Thoracic aorta (tissue), 2 donors: ENCODE data around the gene MED9. TPM values are rescaled to one million over a fixed set of nuclear protein-coding genes. Genes with fewer than 3 reads are reported as not detected.

Experiments used
- ATAC-seq: fragments of 150-250 bp; one replicate; pipeline ENCODE4 v1.8.0; 2017; ENCODE audit warnings: low read depth; ENCODE audit not compliant: insufficient number of reproducible peaks, low FRiP score
- DNase-seq: peaks from one replicate; pipeline ENCODE4 v3.0.0-alpha.2; 2020; ENCODE audit warnings: low spot score
- H3K27ac ChIP-seq, 2 donors: fragments of 200-600 bp; sonication (generic); 1 replicate in 1 of 2; 2 replicates in 1 of 2; pipeline ENCODE4 v1.5.1; 2016; ENCODE audit warnings: mild to moderate bottlenecking in 2 of 2, moderate library complexity in 2 of 2
- H3K27me3 ChIP-seq: fragments of 200-600 bp; sonication (generic); replicated peaks from 2 replicates; pipeline ENCODE4 v1.6.0; 2016; ENCODE audit warnings: mild to moderate bottlenecking; ENCODE audit not compliant: insufficient read depth
- H3K36me3 ChIP-seq: fragments of 200-600 bp; sonication (generic); one replicate; pipeline ENCODE4 v1.5.1; 2016
- H3K4me1 ChIP-seq, 2 donors: fragments of 200-600 bp; sonication (generic); 1 replicate in 1 of 2; 2 replicates in 1 of 2; pipeline versions ENCODE4 v1.5.1 to v1.6.0; 2016; ENCODE audit warnings: low read depth in 2 of 2, mild to moderate bottlenecking in 1 of 2; ENCODE audit not compliant: control insufficient read depth in 1 of 2
- H3K4me3 ChIP-seq: fragments of 200-600 bp; sonication (generic); 2 replicates; pipeline ENCODE4 v1.5.1; 2016; ENCODE audit warnings: mild to moderate bottlenecking
- H3K9me3 ChIP-seq: fragments of 200-600 bp; sonication (generic); 2 replicates; pipeline ENCODE4 v1.5.1; 2016
- total RNA-seq, 2 donors: library from RNA; depleted of rRNA; stranded (reverse); fragments of >200 nt; gene quantifications; one replicate each; pipeline versions ENCODE4 v1.1.0 to v1.2.3, GENCODE V29; 2016
- TF ChIP-seq, protein P1 (sequence below): fragments of 200-600 bp; sonication (generic); IDR thresholded peaks from one replicate; pipeline ENCODE4 v1.5.1; 2019; ENCODE audit warnings: antibody characterized with exemption

Gene MED9
- total RNA-seq, 2 donors from 2014 or later = 6.6 to 15.2 TPM

DNA sequence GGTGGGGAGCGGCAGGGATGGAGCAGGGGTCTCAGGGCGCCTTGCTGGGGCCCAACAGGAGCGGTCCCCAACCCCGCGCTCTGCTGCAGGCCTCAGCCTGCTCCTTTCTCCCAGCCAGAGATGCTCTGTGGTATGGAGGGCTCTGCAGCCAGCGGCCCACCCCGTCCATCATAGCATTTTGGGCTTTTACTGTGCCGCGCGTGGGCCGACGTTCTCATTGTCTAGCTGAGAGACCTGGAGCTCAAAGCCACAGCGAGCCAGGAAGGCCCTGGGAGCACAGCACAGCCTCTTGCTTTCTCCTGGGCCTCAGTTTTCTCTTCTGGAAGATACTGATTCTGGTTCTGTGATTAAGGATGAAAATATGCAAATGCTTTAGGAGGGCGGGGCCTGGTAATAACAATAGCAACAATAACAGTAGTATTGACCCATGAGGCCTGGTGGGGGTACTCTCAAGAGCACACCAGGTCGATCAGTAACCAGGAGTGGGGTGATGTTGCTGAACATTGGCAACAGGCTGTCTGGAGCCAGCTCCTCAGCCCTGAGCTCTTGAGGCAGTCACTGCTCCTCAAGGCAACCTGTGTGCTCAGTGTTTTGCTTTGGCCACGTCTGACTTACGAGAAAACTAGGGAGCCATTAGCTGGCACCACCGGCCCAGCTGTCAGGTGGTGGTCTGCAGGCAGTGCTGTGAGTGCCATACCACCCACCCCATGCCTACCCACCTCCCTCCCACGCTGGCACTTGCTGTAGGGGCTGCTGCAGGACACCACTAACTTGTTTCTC is 20.5 kb downstream of the MED9 start:
- no peaks in the 10 kb centered on the region for H3K36me3 ChIP-seq
- DNase-seq = no peak
- H3K4me3 ChIP-seq = peak overlapping the region; percentile 96
- TF ChIP-seq, protein P1, sequence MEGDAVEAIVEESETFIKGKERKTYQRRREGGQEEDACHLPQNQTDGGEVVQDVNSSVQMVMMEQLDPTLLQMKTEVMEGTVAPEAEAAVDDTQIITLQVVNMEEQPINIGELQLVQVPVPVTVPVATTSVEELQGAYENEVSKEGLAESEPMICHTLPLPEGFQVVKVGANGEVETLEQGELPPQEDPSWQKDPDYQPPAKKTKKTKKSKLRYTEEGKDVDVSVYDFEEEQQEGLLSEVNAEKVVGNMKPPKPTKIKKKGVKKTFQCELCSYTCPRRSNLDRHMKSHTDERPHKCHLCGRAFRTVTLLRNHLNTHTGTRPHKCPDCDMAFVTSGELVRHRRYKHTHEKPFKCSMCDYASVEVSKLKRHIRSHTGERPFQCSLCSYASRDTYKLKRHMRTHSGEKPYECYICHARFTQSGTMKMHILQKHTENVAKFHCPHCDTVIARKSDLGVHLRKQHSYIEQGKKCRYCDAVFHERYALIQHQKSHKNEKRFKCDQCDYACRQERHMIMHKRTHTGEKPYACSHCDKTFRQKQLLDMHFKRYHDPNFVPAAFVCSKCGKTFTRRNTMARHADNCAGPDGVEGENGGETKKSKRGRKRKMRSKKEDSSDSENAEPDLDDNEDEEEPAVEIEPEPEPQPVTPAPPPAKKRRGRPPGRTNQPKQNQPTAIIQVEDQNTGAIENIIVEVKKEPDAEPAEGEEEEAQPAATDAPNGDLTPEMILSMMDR = no peak
- no peaks in the 10 kb centered on the region for H3K9me3 ChIP-seq
- ATAC-seq = no peak
- H3K27ac ChIP-seq = no peak overlapping the region
- H3K4me1 ChIP-seq = peaks cover 8 to 24% of the 10 kb centered on the region in 2 donors
- H3K27me3 ChIP-seq = no peaks in the 10 kb centered on the region

DNA sequence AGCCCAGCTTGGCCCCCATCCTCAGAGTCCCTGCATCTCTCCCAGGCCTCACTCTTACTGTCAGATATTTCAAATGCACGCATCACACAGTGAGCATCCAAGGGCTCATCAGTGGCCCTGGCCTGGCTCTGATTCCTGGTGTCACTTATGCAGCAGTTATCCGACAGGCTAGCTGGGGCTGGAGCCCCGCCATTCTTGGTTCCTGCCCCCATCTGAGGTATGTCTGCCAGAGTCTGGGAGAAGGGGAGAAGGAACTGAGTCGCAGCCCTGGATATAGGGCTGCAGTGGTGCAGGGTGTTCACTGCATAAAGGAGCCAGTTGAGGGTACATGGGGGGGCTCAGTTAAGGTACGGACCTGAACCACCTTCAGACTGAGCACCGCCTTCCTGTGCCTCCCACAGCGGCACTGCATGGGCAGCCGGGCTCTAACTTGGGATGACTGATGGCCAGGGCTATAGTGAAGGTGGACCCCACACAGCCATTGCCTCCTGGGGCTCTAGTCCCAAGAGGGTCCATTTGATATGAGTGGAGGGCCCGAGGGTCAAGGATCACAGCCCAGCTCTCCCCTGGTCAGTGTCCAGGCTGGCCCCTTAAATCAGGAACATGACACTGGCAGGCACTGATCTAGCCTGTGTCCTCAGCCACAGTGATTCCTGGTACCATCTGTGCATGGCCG is 21.2 kb downstream of the MED9 start:
- no peak overlapping the region for H3K27ac ChIP-seq
- H3K4me3 ChIP-seq = no peak overlapping the region
- peaks cover 8 to 24% of the 10 kb centered on the region in 2 donors for H3K4me1 ChIP-seq
- TF ChIP-seq, protein P1 = no peak
- H3K9me3 ChIP-seq = no peaks in the 10 kb centered on the region
- no peaks in the 10 kb centered on the region for H3K36me3 ChIP-seq
- H3K27me3 ChIP-seq = no peaks in the 10 kb centered on the region
- DNase-seq (no peak), ATAC-seq (no peak)

DNA sequence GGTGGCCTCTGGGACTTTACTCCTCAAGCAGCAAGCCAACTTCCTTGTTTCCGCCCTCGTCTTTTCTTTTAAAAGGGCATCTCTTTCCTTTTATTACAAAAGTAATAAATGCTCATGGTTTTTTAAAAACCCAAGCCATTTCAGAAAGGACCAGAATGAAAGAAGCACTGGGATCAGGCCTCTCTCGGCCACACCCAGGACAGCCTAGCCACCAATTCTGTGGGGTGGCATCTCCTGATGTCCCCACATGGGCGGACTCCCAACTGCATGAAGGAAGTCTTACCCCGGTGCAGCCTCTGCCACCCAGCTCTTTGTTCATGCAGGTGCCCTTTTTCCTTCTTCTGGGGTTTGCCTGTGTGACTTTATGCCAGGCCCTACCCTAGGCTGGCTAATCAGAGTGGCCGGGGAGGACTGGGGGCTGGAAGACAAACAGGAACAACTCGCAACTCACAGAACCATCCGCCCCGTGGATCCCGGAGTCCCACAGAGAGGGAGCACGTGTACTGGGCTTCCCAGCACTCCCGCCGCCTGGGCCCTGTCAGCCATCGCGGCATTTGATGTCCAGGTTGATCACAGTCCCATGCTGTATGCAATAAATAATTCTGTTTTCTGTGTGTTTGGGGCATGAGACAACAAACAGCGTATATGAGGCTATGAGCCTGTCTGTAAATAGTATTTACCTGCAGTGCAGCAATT is 22.0 kb downstream of the MED9 start:
- Histone ChIP-seq H3K36me3 (no peaks in the 10 kb centered on the region), H3K4me1 (peaks cover 8 to 24% of the 10 kb centered on the region in 2 donors), H3K4me3 (no peak overlapping the region), H3K27me3 (no peaks in the 10 kb centered on the region), H3K27ac (no peak overlapping the region), H3K9me3 (no peaks in the 10 kb centered on the region)
- ATAC-seq (no peak), DNase-seq (no peak)
- TF ChIP-seq, protein P1 = no peak

DNA sequence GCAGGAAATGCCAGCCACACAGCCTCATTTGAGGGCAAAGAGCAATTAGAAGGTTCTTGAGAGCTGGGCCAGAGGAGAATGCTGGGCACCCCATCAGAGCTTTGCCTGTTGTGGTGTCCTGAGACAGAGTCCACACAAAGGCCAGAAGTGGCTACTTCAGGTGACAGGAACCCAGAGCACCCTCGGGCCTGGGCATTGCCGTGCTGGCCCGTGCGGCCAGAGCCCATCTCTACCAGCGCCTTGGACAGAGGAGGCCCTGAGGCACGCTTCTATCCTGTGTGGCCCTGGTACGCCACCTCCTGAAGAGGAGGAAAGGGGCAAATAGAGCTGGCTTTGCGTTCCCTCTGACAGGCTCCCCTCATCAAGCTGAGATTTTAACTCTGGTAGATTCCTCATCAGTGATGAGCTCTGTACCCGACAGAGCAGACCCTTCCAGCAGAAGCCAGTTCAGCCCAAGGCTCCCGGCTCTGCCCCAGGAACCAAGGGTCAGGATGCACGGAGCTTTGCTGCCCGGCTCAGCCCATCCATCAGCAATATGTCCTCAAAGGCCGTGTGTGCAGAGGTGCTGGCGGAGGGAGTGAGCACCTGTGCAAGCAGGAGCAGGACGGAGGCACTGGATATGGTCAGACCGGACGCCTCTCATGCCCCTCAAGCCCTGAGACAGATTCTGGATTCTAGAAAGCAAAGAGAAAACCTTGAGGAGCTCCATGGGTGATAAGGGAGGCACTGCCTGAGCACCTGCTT is 22.8 kb downstream of the MED9 start:
- ATAC-seq (no peak), DNase-seq (no peak)
- Histone ChIP-seq H3K9me3 (no peaks in the 10 kb centered on the region), H3K4me1 (peaks cover 8 to 22% of the 10 kb centered on the region in 2 donors), H3K36me3 (no peaks in the 10 kb centered on the region), H3K4me3 (no peak overlapping the region), H3K27ac (no peak overlapping the region), H3K27me3 (no peaks in the 10 kb centered on the region)
- TF ChIP-seq, protein P1 = no peak
